ENCODE data around the gene ADARB2.
"Not testable (repeated sequence)": the region's sequence is repeated elsewhere in the genome, so short reads cannot be mapped to it uniquely, and the experiment has no call there.

ADARB2 gene

GRCh38 chr10:1240341-1240775 lies 497.0 kb downstream of the ADARB2 start:
- DNase-seq (ENCODE audit: low read depth, low spot score): no peak

GRCh38 chr10:1233031-1233430 lies 504.3 kb downstream of the ADARB2 start:
- DNase-seq (ENCODE audit: low read depth, low spot score): no peak

GRCh38 chr10:1232164-1232911 lies 505.0 kb downstream of the ADARB2 start:
- no peak for DNase-seq (ENCODE audit: low read depth, low spot score)

GRCh38 chr10:1230592-1231275 lies 506.6 kb downstream of the ADARB2 start:
- no peak for DNase-seq (ENCODE audit: low read depth, low spot score)

- DNase-seq (ENCODE audit: low read depth, low spot score): no peak
These were observed 507.2 kb downstream of the ADARB2 start for GRCh38 chr10:1230138-1230537.

GRCh38 chr10:1229574-1229973 lies 507.8 kb downstream of the ADARB2 start:
- DNase-seq (ENCODE audit: low read depth, low spot score): no peak

GRCh38 chr10:1229116-1229515 lies 508.2 kb downstream of the ADARB2 start:
- DNase-seq (ENCODE audit: low read depth, low spot score): no peak

DNA sequence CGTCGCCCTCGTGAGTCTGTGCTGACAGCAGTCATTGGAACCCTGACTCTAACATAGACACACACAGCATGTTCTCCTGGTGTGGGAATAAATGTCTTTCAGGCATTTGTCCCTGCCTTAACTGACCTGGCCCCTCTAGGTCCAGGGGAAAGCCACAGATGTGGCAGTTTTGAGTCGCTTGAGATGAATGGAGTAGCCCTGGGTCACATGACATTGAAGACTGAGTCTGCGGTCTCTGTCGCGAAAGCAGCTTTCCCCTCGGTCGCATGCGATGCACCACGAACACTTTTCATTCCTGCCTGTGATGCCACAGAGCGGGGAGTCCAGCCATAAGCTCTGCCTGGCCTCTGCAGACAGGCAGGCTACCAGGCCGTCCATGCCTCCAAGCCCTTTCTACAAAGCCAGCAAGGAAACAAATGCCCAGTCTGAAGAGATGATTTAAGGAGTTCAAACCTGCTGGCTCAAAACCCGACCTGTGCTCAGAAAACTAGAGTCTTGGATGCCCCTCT lies 508.8 kb downstream of the ADARB2 start:
- DNase-seq (ENCODE audit: low read depth, low spot score): no peak

GRCh38 chr10:1227510-1228402 lies 509.6 kb downstream of the ADARB2 start:
- DNase-seq (ENCODE audit: low read depth, low spot score): no peak

- DNase-seq (ENCODE audit: low read depth, low spot score): not testable (repeated sequence)
These were observed 510.4 kb downstream of the ADARB2 start for GRCh38 chr10:1226907-1227306.

DNA sequence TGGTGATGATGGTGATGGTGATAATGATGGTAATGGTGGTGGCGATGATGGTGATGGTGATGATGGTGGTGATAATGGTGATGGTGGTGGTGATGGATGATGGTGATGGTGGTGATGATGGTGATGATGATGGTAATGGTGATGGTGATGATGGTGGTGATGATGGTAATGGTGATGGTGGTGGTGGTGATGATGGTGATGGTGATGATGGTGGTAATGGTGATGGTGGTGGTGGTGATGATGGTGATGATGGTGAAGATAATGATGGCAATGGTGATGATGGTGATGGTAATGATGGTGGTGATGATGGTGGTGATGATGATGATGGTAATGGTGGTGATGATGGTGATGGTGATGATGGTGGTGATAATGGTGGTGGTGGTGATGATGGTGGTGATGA lies 517.5 kb downstream of the ADARB2 start:
- not testable (repeated sequence) for DNase-seq (ENCODE audit: low read depth, low spot score)

- DNase-seq (ENCODE audit: low read depth, low spot score): no peak
These were observed 519.7 kb downstream of the ADARB2 start for GRCh38 chr10:1217661-1218060.

- DNase-seq (ENCODE audit: low read depth, low spot score): no peak
These were observed 520.1 kb downstream of the ADARB2 start for GRCh38 chr10:1217237-1217587.

DNA sequence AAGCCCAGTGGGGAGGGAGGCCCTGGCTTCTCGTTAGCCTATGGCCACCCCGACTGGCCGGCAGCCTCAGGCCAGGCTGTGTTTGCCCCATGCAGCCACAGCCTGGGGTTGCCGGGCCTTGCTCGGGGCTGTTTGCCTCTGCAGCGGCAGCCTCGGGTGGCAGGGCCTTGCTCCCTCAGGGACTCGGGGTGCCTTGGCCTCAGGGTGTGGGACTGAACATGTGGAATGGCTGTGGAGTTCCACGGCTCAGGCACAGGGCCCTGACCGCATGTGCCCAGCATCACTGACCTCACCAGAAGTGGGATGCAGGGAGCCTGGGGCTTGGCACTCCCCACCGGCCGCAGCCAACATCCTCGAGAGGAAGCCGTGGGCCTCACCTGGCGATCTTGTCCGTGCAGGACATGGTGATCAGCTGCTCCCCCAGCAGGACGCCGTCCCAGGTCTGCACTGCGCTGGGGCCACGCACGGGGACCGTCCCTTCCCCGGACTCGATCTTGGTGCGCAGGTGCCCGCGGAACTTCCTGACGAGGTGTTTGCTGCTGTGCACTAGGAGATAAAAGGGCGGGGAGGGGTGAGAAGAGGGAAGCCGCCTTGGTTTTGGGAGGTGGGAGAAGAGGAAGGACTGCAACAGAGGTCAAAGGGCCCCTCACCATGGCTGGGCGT lies 520.6 kb downstream of the ADARB2 start:
- DNase-seq (ENCODE audit: low read depth, low spot score): no peak

DNA sequence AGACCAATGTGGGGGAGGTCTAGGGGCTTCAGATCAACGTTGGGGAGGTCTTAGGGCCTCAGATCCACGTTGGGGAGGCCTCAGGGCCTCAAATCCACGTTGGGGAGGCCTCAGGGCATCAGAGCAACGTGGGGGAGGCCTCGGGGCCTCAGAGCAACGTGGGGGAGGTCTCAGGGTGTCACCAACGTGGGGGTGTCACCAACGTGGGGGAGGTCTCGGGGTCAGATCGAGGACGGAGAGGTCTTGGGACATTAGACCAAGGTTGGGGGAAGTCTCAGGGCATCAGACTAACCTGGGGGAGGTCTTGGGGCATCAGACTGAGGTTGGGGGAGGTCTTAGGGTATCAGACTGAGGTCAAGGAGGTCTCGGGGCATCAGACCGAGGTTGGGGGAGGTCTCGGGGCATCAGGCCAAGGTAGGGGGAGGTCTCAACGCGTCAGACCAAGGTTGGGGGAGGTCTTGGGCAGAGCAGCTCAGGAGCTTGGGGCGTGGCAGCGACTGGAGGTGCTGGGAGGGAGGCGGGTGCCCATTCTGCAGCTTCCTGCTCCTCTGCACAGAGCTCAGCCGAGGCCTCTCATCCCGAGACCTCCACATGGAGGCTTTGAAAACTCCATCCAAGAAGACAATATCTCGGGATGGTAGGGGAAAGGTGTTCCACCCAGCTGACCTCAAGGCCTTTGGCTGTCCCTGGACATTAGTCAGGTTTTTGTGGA lies 521.3 kb downstream of the ADARB2 start:
- DNase-seq (ENCODE audit: low read depth, low spot score): no peak

- no peak for DNase-seq (ENCODE audit: low read depth, low spot score)
These were observed 522.3 kb downstream of the ADARB2 start for GRCh38 chr10:1214882-1215540.

GRCh38 chr10:1214071-1214675 lies 523.2 kb downstream of the ADARB2 start:
- DNase-seq (ENCODE audit: low read depth, low spot score): no peak

DNA sequence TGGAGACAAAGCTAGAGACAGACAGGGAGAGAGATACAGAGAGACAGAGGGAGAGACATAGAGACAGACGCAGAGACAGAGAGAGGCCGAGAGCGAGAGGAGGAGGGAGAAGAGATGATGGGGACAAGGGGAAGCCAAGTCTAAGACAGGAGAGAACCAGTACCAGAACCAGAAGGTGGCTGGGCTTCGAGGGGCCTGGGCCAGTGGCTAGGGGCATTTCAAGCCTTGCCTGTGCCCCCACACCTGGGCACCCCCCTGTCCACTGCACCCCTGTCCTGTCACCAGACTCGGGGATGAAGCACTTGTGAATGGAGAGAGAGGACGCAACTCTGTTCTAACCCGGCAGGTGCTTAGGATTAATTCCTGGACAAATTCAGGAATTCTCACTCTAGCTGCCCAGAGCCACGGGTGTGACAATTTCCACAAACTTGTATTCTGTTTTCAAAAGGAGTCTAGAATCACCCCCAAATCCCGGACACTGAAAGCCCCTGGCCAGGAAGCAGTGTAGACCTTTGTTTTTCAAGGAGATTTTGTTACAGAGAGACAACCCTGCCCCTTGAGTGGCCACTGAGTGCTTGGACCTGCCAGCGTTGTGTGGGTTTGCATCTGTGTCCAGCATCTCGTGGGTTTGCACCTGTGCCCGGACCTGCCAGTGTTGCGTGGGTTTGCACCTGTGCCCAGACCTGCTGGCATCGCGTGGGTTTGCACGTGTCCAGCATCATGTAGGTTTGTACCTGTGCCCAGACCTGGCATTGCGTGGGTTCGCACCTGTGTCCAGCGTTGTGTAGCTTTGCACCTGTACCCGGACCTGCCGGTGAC lies 523.9 kb downstream of the ADARB2 start:
- no peak for DNase-seq (ENCODE audit: low read depth, low spot score)

- DNase-seq (ENCODE audit: low read depth, low spot score): no peak
These were observed 524.7 kb downstream of the ADARB2 start for GRCh38 chr10:1212571-1213141.

All from smooth muscle cell of the brain vasculature (primary cell).